Epidermal melanocyte (primary cell): Measurements from ENCODE around the gene IGFBP5.

Experiments used
- DNase-seq: peaks from one replicate; pipeline ENCODE4 v3.0.0; 2011; ENCODE audit warnings: low spot score; ENCODE audit not compliant: insufficient read length

IGFBP5 gene

DNA sequence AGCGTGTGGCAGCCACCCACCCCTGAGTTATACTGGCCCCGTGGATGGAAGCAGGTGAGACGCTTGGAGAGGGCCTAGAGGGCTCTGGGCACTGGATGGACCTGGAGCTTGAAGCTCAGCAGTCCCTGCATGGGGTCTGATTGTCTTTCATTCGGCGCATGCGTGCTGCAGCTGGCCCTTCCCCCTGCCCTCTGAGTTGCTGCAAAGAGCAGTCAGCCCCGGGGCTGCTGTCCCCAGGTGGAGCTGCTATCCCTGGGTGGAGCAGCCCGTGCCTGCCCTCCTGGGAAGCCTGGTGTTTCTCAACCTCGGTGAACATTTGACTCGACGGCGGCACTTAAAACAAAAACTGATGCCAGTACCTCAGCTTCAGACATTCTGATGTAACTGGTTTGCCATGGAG lies 29.6 kb downstream of the IGFBP5 start:
- DNase-seq = no peak

DNA sequence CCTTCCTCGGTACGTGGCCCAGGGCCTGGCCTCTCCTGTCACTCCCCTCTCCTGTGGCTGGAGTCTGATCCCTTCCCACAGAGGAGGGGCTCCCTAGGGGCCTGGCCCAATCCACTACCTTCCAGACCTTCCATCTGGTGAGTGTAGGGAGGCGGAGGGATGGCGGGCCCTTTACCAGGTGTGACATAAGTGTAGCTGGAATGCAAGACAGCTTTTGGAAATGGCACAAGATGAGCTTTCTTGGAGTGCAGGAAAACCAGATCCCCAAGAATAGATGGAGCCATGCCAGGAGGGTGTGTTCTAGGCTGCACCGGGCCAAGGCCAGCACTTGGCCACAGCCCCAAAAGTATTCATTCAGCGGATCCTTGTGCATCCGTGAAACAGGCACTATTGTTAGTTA lies 30.1 kb downstream of the IGFBP5 start:
- no peak for DNase-seq

DNA sequence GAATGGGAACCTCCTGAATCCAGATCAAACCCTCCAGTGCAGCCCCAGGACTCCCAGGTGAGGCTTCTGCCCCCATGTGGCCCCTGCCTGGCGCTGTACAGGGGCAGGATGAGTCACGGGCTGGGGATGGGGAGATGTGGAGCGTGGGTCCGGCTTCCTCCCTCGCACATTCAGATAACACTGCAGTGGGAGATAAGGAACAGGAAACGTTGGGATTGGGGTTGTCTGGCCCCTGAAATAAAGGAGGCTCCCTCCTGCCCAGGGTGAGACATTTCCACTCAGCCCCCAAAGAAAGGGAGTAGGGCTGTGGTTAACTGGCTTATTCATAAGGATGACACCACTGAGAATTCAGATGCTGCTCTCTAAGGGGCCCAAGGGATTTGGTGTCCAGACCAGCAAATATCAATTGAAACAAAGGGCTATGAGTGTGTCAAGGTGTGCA lies 30.7 kb downstream of the IGFBP5 start:
- DNase-seq = no peak

DNA sequence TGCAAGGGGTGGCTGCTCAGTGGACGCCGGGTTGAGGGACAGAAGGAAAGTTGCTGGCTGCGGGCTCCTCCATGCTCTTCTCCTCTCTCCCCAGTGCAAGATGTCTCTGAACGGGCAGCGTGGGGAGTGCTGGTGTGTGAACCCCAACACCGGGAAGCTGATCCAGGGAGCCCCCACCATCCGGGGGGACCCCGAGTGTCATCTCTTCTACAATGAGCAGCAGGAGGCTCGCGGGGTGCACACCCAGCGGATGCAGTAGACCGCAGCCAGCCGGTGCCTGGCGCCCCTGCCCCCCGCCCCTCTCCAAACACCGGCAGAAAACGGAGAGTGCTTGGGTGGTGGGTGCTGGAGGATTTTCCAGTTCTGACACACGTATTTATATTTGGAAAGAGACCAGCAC lies 31.5 kb downstream of the IGFBP5 start:
- no peak for DNase-seq

DNA sequence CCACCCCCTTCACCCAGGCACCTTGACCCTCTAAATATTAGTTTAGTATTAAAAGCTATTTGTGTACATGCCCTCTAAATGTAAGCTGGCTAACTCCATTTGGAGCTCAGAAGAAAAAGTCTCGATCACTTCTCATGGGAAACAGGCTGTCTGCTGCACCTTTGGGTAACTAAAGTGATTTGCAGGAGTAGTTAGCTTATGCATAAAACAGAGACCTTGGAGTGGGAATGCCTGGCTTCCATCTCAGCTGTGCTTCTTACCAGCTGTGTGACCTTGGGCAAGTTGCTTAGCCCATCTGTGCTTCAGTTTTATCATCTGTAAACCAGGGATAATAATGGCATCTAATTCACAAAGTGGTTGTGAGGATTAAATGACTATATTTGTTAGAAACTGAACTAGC lies 32.2 kb downstream of the IGFBP5 start:
- DNase-seq = no peak

DNA sequence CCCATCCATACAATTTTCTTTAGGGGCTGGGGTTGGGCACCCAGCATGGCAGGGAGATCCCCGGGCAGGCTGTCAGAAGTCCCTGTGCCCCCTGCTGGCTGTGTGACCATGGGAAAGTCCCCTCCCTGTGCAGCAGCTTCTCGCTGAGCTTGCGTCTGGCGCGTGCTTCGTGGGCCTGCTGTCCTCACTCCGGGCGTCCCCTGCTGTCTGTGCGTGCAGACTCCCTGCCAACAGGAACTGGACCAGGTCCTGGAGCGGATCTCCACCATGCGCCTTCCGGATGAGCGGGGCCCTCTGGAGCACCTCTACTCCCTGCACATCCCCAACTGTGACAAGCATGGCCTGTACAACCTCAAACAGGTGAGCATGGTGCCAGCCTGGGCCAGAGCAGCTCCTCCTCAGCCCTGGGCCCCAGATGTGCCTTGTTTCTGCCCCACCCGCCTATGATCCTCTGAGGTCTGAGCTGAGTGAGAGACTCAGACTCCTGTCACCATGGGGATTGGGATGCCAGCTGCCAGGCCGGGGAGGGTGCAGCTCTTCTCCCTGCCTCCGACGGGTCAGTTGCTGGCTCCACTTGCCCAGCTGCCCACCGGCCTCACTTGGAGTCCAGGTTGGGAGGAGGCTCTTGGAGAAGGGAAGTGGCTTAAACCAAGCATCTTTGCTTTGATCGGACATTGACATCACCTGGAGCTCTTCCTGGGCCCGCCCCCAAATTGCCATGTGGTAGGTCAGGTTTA lies 33.5 kb downstream of the IGFBP5 start:
- DNase-seq = no peak

DNA sequence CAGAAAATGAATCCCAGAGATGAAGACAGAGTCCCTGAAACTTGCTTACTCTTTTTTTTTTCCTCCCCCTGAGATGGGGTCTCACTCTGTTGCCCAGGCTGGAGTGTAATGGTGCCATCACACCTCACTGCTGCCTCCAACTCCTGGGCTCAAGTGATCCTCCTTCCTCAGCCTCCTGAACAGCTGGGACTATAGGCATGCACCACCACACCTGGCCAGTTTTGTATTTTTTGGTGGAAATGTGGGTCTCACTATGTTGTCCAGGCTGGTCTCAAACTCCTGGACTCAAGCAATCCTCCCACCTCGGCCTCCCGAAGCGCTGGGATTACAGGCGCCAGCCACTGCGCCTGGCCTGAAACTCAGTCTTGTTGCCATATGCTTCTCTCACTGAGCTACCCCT lies 34.3 kb downstream of the IGFBP5 start:
- DNase-seq = no peak

DNA sequence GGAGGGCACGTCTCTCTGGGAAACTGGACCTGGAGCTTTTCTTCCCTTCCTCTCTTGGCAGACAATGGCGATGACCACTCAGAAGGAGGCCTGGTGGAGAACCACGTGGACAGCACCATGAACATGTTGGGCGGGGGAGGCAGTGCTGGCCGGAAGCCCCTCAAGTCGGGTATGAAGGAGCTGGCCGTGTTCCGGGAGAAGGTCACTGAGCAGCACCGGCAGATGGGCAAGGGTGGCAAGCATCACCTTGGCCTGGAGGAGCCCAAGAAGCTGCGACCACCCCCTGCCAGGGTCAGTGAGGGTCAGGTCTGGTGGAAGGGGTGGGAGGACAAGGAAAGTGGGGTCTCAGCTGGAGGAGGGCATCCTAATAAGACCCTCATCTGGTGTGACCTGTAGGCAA lies 34.9 kb downstream of the IGFBP5 start:
- no peak for DNase-seq

DNA sequence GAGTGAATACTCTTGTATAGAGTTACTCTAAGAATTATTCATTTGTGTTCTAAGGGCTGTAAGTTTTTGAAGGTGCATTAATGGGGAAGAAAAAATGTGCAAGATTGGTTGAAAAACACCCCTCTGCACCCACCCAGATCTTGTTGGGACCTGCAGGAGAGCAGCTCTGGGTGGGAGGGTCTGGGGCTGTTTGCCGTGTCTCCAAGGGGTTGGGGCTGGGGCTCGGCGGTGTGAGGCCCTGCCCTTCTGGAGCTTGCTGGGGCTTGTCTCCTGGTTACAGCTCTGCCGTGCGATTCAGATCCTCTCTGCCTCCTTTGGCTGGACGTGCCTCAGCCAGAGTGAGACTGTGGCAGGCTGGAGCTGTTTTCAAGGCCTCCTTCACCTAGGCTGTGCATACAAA lies 36.1 kb downstream of the IGFBP5 start:
- DNase-seq = no peak

DNA sequence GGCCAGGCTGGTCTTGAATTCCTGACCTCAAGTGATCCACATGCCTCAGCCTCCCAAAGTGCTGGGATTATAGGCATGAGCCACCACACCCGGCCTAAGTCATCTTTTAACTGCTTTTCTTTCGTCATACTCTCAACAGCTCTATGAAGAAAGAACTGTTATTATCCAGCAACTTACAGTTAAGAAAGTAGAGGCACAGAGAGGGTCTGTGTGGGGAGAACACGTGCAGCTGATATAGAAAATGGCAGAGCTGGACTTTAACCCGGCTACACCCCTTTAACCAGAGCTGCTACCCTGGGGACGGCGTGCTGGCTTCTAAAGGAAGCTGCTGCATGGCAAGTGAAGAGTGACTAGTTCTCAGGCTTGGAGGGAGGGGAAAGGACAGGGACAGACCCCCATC lies 36.6 kb downstream of the IGFBP5 start:
- no peak for DNase-seq

DNA sequence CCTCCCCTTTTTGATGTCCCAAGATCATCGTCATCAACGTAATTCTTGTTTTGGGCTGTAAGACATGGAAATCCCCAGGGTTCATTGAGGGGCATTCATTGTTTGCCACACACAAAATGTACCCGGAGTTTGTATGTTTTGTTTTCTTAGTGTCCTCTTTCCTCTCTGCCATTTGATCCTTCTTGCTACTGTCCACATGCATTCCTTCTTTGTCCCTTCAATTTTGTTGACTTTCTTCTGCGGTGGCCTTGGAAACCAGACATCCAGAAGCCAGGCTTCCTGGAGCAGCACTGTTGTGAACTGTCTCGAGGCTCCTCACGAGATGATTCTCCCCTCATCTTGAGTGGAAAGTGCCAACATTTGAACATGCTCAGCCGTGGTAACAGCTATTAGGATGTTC lies 37.4 kb downstream of the IGFBP5 start:
- no peak for DNase-seq

DNA sequence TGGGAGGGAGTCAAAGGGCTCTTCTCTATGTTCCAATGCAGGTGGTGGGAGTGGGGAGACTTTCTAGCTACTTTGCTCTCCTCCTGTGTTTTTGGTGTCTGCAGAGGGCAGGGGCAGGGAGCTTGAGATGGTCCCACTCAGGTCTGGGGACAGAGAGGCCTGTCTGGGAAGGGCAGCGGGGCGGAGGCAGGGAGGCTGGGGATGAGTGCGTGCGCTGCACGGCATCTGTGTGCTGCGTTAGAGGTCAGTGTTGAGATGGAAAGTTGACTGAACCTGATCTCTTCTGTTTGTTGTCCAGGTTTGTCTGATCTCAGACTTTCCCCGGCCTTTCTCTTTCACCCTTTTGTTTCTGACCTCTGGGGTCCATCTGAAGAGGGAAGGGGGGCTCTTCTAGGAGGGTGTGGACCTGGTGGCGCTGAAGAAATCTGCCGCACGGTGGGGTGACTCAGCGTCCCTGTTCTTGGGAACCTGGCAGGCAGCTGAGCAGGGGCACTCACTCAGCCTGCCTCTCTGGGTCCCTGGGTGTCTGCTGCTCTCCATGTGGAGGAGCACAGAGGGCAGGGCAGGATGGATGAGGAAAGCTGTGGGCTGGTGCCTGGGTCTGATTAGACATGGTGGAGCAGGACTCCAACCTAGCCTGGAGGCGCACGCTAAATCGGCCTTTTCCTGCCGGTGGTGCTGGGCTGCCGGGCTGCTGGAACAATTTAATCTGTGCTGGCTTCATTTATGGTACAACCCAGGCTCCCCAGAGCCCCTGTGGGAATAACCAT lies 38.1 kb downstream of the IGFBP5 start:
- DNase-seq = no peak

DNA sequence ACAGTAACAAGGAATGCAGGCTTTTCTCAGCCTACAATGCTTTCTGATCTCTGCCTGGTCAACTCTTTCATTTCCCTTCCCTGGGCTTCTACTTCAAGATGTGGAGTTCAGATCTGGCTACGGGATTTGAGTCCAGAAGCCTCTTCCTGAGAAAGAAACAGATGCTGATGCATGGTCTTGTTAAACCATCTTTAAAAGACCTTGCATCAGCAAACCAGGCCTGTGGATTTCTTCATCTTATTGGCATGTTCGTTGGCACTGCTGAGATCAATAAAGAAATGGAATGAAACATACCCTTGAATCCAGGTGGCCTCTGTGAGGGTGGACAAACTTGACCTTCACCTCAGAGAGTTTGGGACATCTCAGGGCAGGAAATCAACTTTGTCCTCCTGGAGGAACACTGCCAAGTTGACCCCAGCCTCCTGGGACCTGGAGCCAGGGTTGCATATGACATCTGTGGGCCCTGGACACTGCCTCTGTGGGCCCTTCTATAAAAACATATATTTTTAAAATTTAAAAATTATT lies 40.8 kb downstream of the IGFBP5 start:
- DNase-seq = no peak

DNA sequence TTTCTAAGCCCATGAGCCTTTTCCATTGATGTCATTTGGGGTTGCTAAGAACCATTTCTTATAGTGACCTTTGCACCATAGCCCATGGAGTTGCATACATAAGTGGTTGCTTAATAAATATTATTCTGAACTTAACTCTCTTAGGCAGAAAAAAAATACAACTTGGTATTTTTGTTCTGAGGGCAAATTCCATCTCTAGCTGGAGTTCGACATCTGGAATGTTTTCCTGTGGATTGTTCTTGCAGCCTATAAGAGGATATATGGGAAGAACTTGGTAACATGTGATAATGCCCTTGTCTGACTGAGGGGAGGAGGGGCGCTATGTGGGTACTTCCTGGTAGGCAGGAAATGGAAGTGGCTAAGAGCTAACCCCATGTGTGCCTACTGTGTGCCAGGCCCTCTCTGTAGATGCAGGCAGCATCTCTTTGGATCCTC lies 41.4 kb downstream of the IGFBP5 start:
- DNase-seq = no peak

DNA sequence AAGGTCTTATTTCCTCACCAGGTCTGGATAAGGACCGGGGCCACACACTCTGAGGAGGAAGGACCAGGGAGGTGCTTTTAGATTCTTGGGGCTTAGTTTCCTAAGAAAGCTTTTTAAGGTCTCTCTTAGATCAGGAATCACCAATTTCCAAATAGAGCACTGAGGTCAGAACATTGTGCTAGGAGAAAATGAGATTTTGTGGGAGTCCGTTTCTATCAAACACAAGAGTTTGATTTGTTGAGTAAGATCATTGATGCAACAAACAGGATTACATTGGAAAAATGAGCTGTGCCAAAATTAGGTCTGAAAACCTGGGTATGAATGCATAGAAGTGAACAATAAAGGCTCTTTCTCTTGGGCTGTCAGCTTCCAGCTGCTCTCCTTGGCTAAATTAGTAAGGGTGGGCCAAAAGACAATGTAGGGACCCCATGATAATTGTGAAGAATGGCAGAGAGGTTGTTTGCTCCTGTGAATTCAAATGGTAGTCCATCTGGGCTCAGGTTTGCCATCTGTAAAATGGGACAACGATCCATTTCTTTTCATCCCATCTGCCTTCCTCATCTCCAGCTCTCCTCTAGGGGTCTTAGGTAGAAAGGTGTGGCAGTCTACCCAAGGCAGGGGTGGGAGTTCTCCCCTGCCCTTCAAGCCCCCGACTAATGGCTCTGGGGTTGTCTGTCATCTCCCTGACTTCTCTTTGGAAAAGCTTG lies 42.1 kb downstream of the IGFBP5 start:
- no peak for DNase-seq

DNA sequence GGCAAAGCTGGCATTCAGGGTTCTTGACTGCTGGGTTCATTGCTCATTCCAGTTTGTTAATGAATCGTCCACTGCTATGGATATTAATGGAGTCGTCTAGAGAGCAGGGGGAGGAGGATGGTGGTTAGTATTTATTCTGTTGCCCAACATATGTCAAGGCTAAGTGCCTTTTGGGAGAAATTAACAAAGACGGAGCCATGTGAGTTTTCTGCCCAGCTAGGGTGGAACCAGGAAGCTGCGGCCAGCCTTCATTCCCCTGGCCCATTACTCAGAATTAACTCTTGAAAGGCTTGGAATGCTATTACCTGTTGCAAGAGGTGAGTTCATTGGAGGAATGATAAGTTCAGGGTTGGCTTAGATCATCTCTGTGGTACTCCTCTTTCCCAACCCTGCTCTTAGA lies 42.8 kb downstream of the IGFBP5 start:
- DNase-seq = no peak

DNA sequence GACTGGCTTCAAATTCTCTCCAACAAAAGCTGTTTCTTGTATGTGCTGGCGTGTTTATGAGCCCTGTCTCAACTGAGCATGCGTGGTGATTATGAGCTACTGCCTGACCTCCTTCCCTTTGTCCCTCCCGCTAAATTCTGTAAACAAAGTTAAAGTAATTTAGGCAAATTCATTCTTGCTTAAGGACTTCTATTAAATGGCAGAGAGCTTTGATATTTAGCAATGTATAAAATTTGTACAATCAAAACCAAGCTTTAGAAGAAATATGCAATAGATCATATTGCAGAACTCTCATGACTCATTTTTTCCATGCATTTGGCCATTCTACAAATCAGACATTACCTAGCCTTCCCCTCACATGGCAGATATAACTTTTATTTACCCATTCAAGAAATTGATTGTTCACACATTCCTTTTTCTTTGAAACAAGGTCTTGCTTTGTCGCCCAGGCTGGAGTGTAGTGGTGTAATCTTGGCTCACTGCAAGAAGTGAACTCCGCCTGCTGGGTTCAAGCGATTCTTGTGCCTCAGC lies 43.9 kb downstream of the IGFBP5 start:
- DNase-seq = no peak

DNA sequence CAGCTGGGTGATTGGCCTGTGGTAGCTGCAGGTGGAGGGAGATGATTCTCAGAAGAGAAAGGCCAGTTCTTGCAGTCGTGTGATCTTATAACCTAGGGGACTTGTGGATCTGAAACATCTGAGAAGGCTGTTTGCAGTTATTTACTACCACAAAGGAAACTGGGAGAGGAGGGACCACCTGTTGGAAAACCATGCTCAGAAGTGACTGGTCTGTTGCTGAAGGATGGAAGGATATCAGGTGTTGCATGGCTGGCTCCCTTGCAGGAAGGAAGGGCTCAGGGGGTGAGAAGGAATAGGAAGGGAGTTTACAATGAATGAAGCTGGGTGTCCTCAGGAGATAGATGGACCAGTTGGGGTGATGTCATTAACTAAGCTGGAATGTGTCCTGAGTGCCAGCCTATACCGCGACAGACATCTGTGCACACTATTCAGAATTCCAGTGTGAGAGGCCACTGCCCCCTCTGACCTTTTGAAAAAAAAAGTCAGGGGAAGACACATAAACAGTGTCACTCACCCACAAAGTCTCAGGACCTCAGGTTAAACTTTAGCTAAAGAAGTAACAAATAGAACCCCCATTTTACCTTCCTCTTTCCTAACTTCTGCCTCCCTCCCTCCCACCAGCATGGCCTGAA lies 44.6 kb downstream of the IGFBP5 start:
- DNase-seq = no peak

DNA sequence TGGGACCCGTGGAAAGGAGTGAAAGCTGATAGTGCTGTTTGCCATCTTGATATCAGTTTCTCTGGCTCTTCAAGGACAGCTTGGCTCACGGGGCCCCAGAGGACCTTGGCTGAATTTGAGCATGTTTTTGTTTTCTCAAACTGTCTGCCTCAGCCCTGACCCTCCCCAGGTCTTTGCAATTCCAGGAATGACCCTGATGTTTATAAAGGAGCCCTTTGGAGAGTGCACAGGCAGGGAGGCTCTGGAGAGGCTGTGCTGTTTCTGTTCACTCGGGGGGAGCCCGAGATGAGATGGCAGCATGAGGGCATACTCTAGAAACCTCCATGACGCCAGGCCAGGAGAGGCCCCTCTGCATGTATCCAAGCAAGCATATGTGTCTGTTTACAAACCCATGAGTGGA lies 45.8 kb downstream of the IGFBP5 start:
- no peak for DNase-seq

DNA sequence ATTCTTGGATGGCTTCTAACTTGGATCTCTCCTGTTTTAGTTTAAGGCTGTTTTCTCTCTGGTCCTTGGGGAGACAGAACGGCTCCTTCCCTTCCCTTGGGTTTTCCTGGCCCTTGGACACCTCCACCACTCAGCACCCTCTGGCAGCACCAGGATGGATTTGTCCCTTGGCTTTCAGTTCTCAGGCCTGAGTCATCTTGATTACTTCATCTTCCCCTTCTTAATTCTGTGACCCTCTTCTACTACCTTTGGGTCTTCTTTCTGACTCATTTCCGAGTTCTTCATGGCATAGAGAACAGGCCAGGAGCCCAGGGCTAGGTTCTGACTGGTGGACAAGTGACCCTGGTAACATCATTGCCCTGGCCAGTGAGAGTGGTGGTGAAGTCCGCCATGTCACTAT lies 47.2 kb downstream of the IGFBP5 start:
- no peak for DNase-seq

DNA sequence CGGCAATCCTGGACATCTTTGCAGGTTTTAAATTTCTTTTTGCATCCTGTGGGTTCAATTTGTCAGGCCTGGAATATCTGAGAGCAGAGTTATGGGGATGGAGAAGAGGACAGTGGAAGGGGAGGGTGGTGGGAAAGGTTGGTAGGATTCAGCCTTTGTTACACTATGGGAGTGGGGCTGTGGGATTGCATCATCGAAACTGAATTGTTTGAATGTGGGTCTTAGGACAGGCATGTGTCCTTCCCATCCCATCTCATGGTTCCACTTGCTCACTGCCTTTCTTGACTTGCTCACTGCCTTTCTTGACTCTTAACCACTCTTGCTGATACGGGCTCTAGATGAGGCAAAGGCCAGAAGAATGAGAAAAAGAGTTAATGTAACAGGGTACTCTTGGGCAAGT lies 49.2 kb downstream of the IGFBP5 start:
- DNase-seq = no peak

DNA sequence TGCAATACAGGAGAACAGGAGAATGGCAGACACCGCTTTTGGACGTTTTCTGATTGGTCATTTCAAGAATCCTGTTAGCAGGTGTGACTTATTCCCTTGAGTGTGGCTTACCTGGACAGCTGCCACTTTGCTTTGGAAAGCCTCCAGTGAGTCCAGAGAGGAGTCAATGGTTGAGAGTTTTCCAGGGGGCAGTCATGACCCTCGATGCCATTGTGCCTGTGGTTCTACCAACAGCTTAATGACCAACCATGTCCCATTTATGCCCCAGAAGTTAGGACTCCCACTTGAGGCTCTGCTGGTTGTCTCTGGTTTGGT lies 49.8 kb downstream of the IGFBP5 start:
- no peak for DNase-seq
